Progenitor cell of endocrine pancreas (in vitro differentiated cells): ENCODE results near the gene DNAH7. TPM values are rescaled to one million over a fixed set of nuclear protein-coding genes. Genes with fewer than 3 reads are reported as not detected.
"Not testable (repeated sequence)": the region's sequence is repeated elsewhere in the genome, so short reads cannot be mapped to it uniquely, and the experiment has no call there.

Experiments used
- DNase-seq: peaks from one replicate; pipeline ENCODE4 v3.0.0; 2021; ENCODE audit warnings: low spot score; ENCODE audit not compliant: unreplicated experiment
- H3K27ac Mint-ChIP-seq: 2 replicates; pipeline ENCODE4 v1.8.0; 2021; ENCODE audit warnings: mild to moderate bottlenecking, moderate library complexity, mixed read lengths
- H3K27me3 Mint-ChIP-seq: 2 replicates; pipeline ENCODE4 v1.8.0; 2021; ENCODE audit warnings: mixed read lengths
- H3K36me3 Mint-ChIP-seq: 2 replicates; pipeline ENCODE4 v1.8.0; 2022; ENCODE audit warnings: mixed read lengths; ENCODE audit not compliant: insufficient read depth
- H3K4me1 Mint-ChIP-seq: 2 replicates; pipeline ENCODE4 v1.8.0; 2021; ENCODE audit warnings: low read depth, mixed read lengths
- H3K4me3 Mint-ChIP-seq: 2 replicates; pipeline ENCODE4 v1.8.0; 2021; ENCODE audit warnings: low read depth, mild to moderate bottlenecking, moderate library complexity, mixed read lengths
- H3K9me3 Mint-ChIP-seq: 2 replicates; pipeline ENCODE4 v1.8.0; 2021; ENCODE audit warnings: low read depth, mixed read lengths
- CTCF ChIP-seq: fragments of 200-600 bp; sonication (generic); IDR thresholded peaks from one replicate; pipeline ENCODE4 v1.5.0; 2021; ENCODE audit warnings: antibody characterized with exemption, mild to moderate bottlenecking; ENCODE audit not compliant: unreplicated experiment
- total RNA-seq: library from RNA; stranded (reverse); gene quantifications from 2 replicates; pipeline ENCODE4 v1.2.1, GENCODE V29; 2021

Gene DNAH7
- total RNA-seq, 1 donor from 2014 or later = 5.9 TPM

GRCh38 chr2:195923889-195924288 is 144.7 kb downstream of the DNAH7 start:
- no peak overlapping the region for H3K4me3 Mint-ChIP-seq
- DNase-seq = no peak
- TF ChIP-seq CTCF = no peak
- H3K36me3 Mint-ChIP-seq = peaks cover 11% of the 10 kb centered on the region
- peaks cover 11% of the 10 kb centered on the region for H3K9me3 Mint-ChIP-seq
- H3K27me3 Mint-ChIP-seq = no peaks in the 10 kb centered on the region
- no peak overlapping the region for H3K27ac Mint-ChIP-seq
- H3K4me1 Mint-ChIP-seq = no peaks in the 10 kb centered on the region

- H3K27ac Mint-ChIP-seq, H3K4me1 Mint-ChIP-seq: not testable (repeated sequence)
Measured at GRCh38 chr2:195917021-195917600, 151.5 kb downstream of the DNAH7 start.

GRCh38 chr2:195912079-195912478 is 156.6 kb downstream of the DNAH7 start:
- no peak for DNase-seq
- no peak for TF ChIP-seq CTCF
- no peak overlapping the region for H3K4me3 Mint-ChIP-seq
- no peaks in the 10 kb centered on the region for H3K27me3 Mint-ChIP-seq
- H3K27ac Mint-ChIP-seq = no peak overlapping the region
- no peaks in the 10 kb centered on the region for H3K4me1 Mint-ChIP-seq
- peaks cover 4% of the 10 kb centered on the region for H3K9me3 Mint-ChIP-seq
- peaks cover 4% of the 10 kb centered on the region for H3K36me3 Mint-ChIP-seq

More at GRCh38 chr2:195917021-195917600, 151.5 kb downstream of the DNAH7 start:
- not testable (repeated sequence) for DNase-seq, H3K27me3 Mint-ChIP-seq, H3K4me3 Mint-ChIP-seq
- peaks cover 14% of the 10 kb centered on the region for H3K9me3 Mint-ChIP-seq
- peaks cover 18% of the 10 kb centered on the region for H3K36me3 Mint-ChIP-seq

DNA sequence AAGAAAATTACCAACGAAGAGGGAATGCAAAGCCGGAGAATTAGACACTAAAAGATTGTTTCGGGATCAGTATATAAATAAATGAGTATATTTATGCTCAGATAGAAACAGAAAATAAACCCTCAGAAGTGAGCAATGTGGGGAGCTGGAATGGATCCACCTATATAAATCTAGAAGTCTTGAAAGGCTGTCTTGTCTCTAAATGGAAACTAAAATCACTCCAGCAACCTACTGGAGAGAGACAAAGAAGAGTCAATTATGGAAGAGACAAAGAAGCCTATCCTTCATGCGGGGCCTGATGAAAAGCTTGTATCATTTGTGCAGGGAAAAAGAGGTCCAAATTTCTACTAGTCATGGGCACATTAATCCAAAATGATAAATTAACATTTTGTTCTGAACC is 158.1 kb downstream of the DNAH7 start:
- DNase-seq = no peak
- H3K27me3 Mint-ChIP-seq = no peaks in the 10 kb centered on the region
- H3K27ac Mint-ChIP-seq = no peak overlapping the region
- no peaks in the 10 kb centered on the region for H3K4me1 Mint-ChIP-seq
- TF ChIP-seq CTCF = no peak
- peaks cover 4% of the 10 kb centered on the region for H3K9me3 Mint-ChIP-seq
- H3K4me3 Mint-ChIP-seq = no peak overlapping the region
- H3K36me3 Mint-ChIP-seq = peaks cover 4% of the 10 kb centered on the region

GRCh38 chr2:195909926-195910325 is 158.7 kb downstream of the DNAH7 start:
- no peak for TF ChIP-seq CTCF
- H3K4me3 Mint-ChIP-seq = no peak overlapping the region
- no peak for DNase-seq
- no peaks in the 10 kb centered on the region for H3K4me1 Mint-ChIP-seq
- H3K27ac Mint-ChIP-seq = no peak overlapping the region
- peaks cover 4% of the 10 kb centered on the region for H3K9me3 Mint-ChIP-seq
- no peaks in the 10 kb centered on the region for H3K27me3 Mint-ChIP-seq
- peaks cover 4% of the 10 kb centered on the region for H3K36me3 Mint-ChIP-seq

- H3K4me1 Mint-ChIP-seq = no peaks in the 10 kb centered on the region
- H3K27me3 Mint-ChIP-seq = no peaks in the 10 kb centered on the region
- no peak for DNase-seq
- peaks cover 4% of the 10 kb centered on the region for H3K36me3 Mint-ChIP-seq
- H3K4me3 Mint-ChIP-seq = no peak overlapping the region
- peaks cover 4% of the 10 kb centered on the region for H3K9me3 Mint-ChIP-seq
- H3K27ac Mint-ChIP-seq = no peak overlapping the region
- TF ChIP-seq CTCF = no peak
Measured at GRCh38 chr2:195907474-195907873, 161.2 kb downstream of the DNAH7 start.
